Smooth muscle cell (in vitro differentiated cells): ENCODE measurements around the gene RTBDN. TPM values are rescaled to one million over a fixed set of nuclear protein-coding genes. Genes with fewer than 3 reads are reported as not detected.

ENCODE experiments used
- DNase-seq: peaks from one replicate; lab custom pipeline; 2025; ENCODE audit not compliant: unreplicated experiment; lab: John Stamatoyannopoulos, UW
- H2AFZ ChIP-seq: fragments of 200-600 bp; sonication (generic); 2 replicates; pipeline ENCODE4 v1.6.0; 2016; ENCODE audit warnings: antibody characterized with exemption, low read depth, mild to moderate bottlenecking
- H3F3A ChIP-seq: fragments of 200-600 bp; sonication (generic); 2 replicates; pipeline ENCODE4 v1.6.0; 2017; ENCODE audit warnings: antibody characterized with exemption, low read depth
- H3K27ac ChIP-seq: fragments of 200-600 bp; sonication (generic); 2 replicates; pipeline ENCODE4 v1.5.1; 2016; ENCODE audit warnings: low read depth, mild to moderate bottlenecking
- H3K27me3 ChIP-seq: fragments of 200-600 bp; sonication (generic); 2 replicates; pipeline ENCODE4 v1.6.1; 2016; ENCODE audit warnings: low read depth, mild to moderate bottlenecking
- H3K36me3 ChIP-seq: fragments of 200-600 bp; sonication (generic); 2 replicates; pipeline ENCODE4 v1.5.1; 2016; ENCODE audit warnings: low read depth
- H3K4me1 ChIP-seq: fragments of 200-600 bp; sonication (generic); 2 replicates; pipeline ENCODE4 v1.5.1; 2016; ENCODE audit warnings: low read depth
- H3K4me2 ChIP-seq: fragments of 200-600 bp; sonication (generic); 2 replicates; pipeline ENCODE4 v1.6.0; 2016; ENCODE audit warnings: mild to moderate bottlenecking
- H3K4me3 ChIP-seq: fragments of 200-600 bp; sonication (generic); 2 replicates; pipeline ENCODE4 v1.5.1; 2016; ENCODE audit warnings: mild to moderate bottlenecking
- H3K79me2 ChIP-seq: fragments of 200-600 bp; sonication (generic); 2 replicates; pipeline ENCODE4 v1.6.0; 2016; ENCODE audit warnings: low read depth, mild to moderate bottlenecking
- H3K9ac ChIP-seq: fragments of 200-600 bp; sonication (generic); 2 replicates; pipeline ENCODE4 v1.6.0; 2016; ENCODE audit warnings: low read depth
- H3K9me3 ChIP-seq: fragments of 200-600 bp; sonication (generic); replicated peaks from 2 replicates; pipeline ENCODE4 v1.5.1; 2016; ENCODE audit warnings: low read depth
- H4K20me1 ChIP-seq: fragments of 200-600 bp; sonication (generic); 2 replicates; pipeline ENCODE4 v1.6.0; 2016; ENCODE audit warnings: low read depth
- CTCF ChIP-seq: fragments of 200-600 bp; sonication (generic); IDR thresholded peaks from 2 replicates; pipeline ENCODE4 v1.5.1; 2017; ENCODE audit warnings: borderline replicate concordance, mild to moderate bottlenecking, antibody characterized with exemption; ENCODE audit not compliant: insufficient read depth, poor library complexity, severe bottlenecking
- WGBS: methylation state at CpG from one replicate; pipeline ENCODE4 v1.1.7; 2016; ENCODE audit warnings: low lambda C conversion rate; 5-methylcytosine and 5-hydroxymethylcytosine counted together
- polyA plus RNA-seq: library from polyadenylated mRNA; unstranded; fragments of >200 nt; fragmentation: Nextera tagmentation; extraction: Ambion mirVana; gene quantifications from 2 replicates; pipeline ENCODE4 v1.2.1, GENCODE V29; 2016
- total RNA-seq: library from RNA; depleted of rRNA; stranded (reverse); fragments of >200 nt; gene quantifications from 2 replicates; pipeline ENCODE4 v1.2.3, GENCODE V29; 2014

The RTBDN gene
- total and polyA plus RNA-seq, 2 experiments from 2014 or later = 1.7 TPM; not detected in 1

GRCh38 chr19:12789098-12789903 lies 45.1 kb downstream of the RTBDN start:
- H3K4me2 ChIP-seq = peak overlapping the region; percentile 89
- DNase-seq = no peak

GRCh38 chr19:12788682-12789097 lies 45.7 kb downstream of the RTBDN start:
- 5% methylated on average over 5 of the region's 12 CpGs for WGBS
- H3K4me1 ChIP-seq = peaks cover 30% of the 10 kb centered on the region

More at GRCh38 chr19:12789098-12789903, 45.1 kb downstream of the RTBDN start:
- H4K20me1 ChIP-seq = peaks cover 24% of the 10 kb centered on the region
- no peak overlapping the region for H2AFZ ChIP-seq
- peak overlapping the region; percentile 86 for H3K9ac ChIP-seq
- peak overlapping the region; percentile 96 for H3K27ac ChIP-seq
- no peaks in the 10 kb centered on the region for H3K27me3 ChIP-seq
- WGBS = 5% methylated on average over 25 of the region's 46 CpGs
- peaks cover 49% of the 10 kb centered on the region for H3F3A ChIP-seq
- no peaks in the 10 kb centered on the region for H3K9me3 ChIP-seq
- H3K4me3 ChIP-seq = peak overlapping the region; percentile 98
- H3K4me1 ChIP-seq = peaks cover 25% of the 10 kb centered on the region
- H3K36me3 ChIP-seq = no peaks in the 10 kb centered on the region
- TF ChIP-seq CTCF = no peak
- peaks cover 20% of the 10 kb centered on the region for H3K79me2 ChIP-seq

GRCh38 chr19:12788042-12788681 lies 46.2 kb downstream of the RTBDN start:
- H3K9me3 ChIP-seq = no peaks in the 10 kb centered on the region
- peaks cover 61% of the 10 kb centered on the region for H3F3A ChIP-seq
- H3K9ac ChIP-seq = peak overlapping the region; percentile 86
- 33% methylated on average over 4 of the region's 4 CpGs for WGBS
- DNase-seq = no peak
- H4K20me1 ChIP-seq = peaks cover 18% of the 10 kb centered on the region
- H3K4me1 ChIP-seq = peaks cover 35% of the 10 kb centered on the region
- H3K27me3 ChIP-seq = no peaks in the 10 kb centered on the region
- H2AFZ ChIP-seq = no peak overlapping the region
- H3K4me3 ChIP-seq = peak overlapping the region; percentile 98
- peaks cover 18% of the 10 kb centered on the region for H3K79me2 ChIP-seq
- peak overlapping the region; percentile 96 for H3K27ac ChIP-seq
- H3K4me2 ChIP-seq = peak overlapping the region; percentile 89
- H3K36me3 ChIP-seq = no peaks in the 10 kb centered on the region
- TF ChIP-seq CTCF = no peak

More at GRCh38 chr19:12788682-12789097, 45.7 kb downstream of the RTBDN start:
- Histone ChIP-seq H4K20me1 (peaks cover 20% of the 10 kb centered on the region), H3K4me3 (peak overlapping the region; percentile 98), H3K9ac (peak overlapping the region; percentile 86), H3K36me3 (no peaks in the 10 kb centered on the region), H3F3A (peaks cover 55% of the 10 kb centered on the region), H3K27me3 (no peaks in the 10 kb centered on the region), H3K79me2 (peaks cover 20% of the 10 kb centered on the region), H3K27ac (peak overlapping the region; percentile 96), H3K9me3 (no peaks in the 10 kb centered on the region), H3K4me2 (peak overlapping the region; percentile 89), H2AFZ (no peak overlapping the region)
- TF ChIP-seq CTCF = no peak
- peak; percentile 60 for DNase-seq
